Lower lobe of right lung (tissue), 2 donors: ENCODE data around the gene BLVRA. TPM values are rescaled to one million over a fixed set of nuclear protein-coding genes. Genes with fewer than 3 reads are reported as not detected.
"Not testable (repeated sequence)": the region's sequence is repeated elsewhere in the genome, so short reads cannot be mapped to it uniquely, and the experiment has no call there.

Experiments
- ATAC-seq, 2 donors: fragments of 200-7000 bp; cut with Tn5 transposase; one replicate each; pipeline ENCODE4 v1.9.1; 2020 to 2022; ENCODE audit warnings: mild to moderate bottlenecking in 2 of 2, moderate library complexity in 2 of 2
- DNase-seq: peaks from one replicate; pipeline ENCODE4 v3.0.0-alpha.2; 2020
- H3K27ac ChIP-seq: fragments of 200-600 bp; one replicate; pipeline ENCODE4 v1.8.0; 2022
- H3K27me3 ChIP-seq: fragments of 200-600 bp; one replicate; pipeline ENCODE4 v1.8.0; 2022; ENCODE audit warnings: low read depth
- H3K36me3 ChIP-seq: fragments of 200-600 bp; one replicate; pipeline ENCODE4 v1.8.0; 2022; ENCODE audit warnings: mild to moderate bottlenecking
- H3K4me1 ChIP-seq: fragments of 200-600 bp; one replicate; pipeline ENCODE4 v1.8.0; 2022
- H3K4me3 ChIP-seq: fragments of 200-600 bp; one replicate; pipeline ENCODE4 v1.8.0; 2022; ENCODE audit warnings: mild to moderate bottlenecking
- H3K9me3 ChIP-seq: fragments of 200-600 bp; one replicate; pipeline ENCODE4 v1.8.0; 2022
- intact Hi-C: fragments of 100-400 bp; cut with DNase I; formaldehyde crosslinking; loops from one replicate; pipeline ENCODE4 v1.11.0; 2022
- total RNA-seq: library from RNA; stranded (reverse); fragmentation: NEBNext Ultra II Directional; extraction: Animal tissue kit (Norgen Biotek cat#: 25700); gene quantifications from one replicate; pipeline ENCODE4 v1.2.1, GENCODE V29; 2021
- TF ChIP-seq, protein P1 (sequence below): fragments of 200-600 bp; IDR thresholded peaks from one replicate; pipeline ENCODE4 v1.8.0; 2022; ENCODE audit warnings: antibody characterized with exemption, mild to moderate bottlenecking
- donor health status: DM: no; HTN: yes; CAD: no; lungs with severe emphysema.

Gene BLVRA
- total RNA-seq, 1 donor from 2014 or later, result 106 TPM

DNA sequence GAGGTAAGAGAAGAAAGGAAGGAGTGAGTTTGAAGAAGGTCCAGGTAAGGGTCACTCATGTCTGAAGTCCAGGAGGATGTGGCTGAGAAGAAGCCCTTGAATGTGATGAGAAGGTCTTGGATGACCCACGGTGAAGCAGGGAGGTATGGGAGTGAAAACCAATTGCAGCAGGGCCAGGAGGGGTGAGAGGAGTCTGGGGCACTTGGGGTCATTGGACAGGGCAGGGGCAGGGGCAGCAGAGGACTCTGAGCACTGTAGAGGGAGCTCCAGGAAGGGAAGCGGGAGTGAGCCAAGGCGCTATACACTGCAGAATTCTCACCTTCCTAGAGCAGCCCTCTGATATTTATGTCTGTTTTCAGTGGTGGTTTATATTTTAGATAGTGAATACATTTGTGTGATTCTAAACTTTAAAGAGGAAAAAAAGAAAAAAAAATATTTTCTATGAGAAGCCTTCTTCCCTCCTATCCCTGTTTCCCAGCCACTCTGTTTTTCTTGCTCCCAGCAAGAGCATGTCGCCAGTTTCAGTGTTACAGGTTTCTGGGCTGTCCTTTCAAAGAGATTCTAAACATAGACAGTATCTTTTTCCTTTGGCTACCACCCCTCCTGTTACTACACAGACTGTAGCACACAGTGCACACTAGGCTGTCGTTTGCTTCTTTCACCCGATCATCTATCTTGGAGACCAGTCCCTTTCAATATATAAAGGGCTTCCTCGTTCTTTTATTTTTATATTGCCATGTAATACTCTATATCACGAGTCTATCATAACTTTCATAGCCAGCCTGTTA lies 24.5 kb downstream of the BLVRA start:
- ATAC-seq (peak in 1 of 2 donors; percentile 33), DNase-seq (no peak)
- Histone ChIP-seq H3K4me1 (peaks cover 10% of the 10 kb centered on the region), H3K4me3 (peak overlapping the region; percentile 12), H3K9me3 (no peaks in the 10 kb centered on the region), H3K36me3 (peaks cover 14% of the 10 kb centered on the region), H3K27me3 (no peaks in the 10 kb centered on the region), H3K27ac (no peak overlapping the region)
- intact Hi-C loops, result no loop called here
- TF ChIP-seq, protein P1, sequence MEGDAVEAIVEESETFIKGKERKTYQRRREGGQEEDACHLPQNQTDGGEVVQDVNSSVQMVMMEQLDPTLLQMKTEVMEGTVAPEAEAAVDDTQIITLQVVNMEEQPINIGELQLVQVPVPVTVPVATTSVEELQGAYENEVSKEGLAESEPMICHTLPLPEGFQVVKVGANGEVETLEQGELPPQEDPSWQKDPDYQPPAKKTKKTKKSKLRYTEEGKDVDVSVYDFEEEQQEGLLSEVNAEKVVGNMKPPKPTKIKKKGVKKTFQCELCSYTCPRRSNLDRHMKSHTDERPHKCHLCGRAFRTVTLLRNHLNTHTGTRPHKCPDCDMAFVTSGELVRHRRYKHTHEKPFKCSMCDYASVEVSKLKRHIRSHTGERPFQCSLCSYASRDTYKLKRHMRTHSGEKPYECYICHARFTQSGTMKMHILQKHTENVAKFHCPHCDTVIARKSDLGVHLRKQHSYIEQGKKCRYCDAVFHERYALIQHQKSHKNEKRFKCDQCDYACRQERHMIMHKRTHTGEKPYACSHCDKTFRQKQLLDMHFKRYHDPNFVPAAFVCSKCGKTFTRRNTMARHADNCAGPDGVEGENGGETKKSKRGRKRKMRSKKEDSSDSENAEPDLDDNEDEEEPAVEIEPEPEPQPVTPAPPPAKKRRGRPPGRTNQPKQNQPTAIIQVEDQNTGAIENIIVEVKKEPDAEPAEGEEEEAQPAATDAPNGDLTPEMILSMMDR, result no peak

DNA sequence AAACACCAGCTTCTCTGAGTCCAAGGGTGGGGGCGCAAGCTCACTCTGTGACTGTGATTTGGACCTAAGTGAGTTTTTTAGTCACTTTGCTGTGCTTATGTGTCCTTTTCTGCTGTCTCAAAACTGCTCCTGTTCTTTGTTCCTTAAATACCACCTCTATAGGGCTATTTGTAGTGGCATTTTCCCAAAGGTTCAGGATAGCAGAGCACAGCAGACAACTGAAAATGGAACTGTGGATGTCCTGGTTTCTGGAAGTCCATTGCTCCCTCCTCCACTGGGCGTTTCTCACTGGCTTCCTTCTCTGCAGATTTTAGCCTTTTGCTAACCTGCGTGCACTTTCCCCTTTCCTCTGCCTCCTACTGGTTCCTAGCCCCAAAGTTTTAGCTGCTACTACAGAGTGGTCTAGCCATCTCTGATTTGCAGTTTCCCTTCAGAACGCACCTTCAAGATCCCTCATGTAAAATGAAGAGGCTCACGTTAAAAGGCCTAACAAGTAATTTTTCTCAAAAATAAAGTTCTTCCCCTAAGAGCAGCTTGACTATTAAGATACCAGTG lies 25.6 kb downstream of the BLVRA start:
- TF ChIP-seq, protein P1, result no peak
- no peak for DNase-seq
- no peak overlapping the region for H3K27ac ChIP-seq
- H3K4me3 ChIP-seq, result no peak overlapping the region
- peaks cover 25% of the 10 kb centered on the region for H3K36me3 ChIP-seq
- intact Hi-C loops, result no loop called here
- H3K4me1 ChIP-seq, result peaks cover 4% of the 10 kb centered on the region
- ATAC-seq, result no peak
- H3K27me3 ChIP-seq, result no peaks in the 10 kb centered on the region
- no peaks in the 10 kb centered on the region for H3K9me3 ChIP-seq

DNA sequence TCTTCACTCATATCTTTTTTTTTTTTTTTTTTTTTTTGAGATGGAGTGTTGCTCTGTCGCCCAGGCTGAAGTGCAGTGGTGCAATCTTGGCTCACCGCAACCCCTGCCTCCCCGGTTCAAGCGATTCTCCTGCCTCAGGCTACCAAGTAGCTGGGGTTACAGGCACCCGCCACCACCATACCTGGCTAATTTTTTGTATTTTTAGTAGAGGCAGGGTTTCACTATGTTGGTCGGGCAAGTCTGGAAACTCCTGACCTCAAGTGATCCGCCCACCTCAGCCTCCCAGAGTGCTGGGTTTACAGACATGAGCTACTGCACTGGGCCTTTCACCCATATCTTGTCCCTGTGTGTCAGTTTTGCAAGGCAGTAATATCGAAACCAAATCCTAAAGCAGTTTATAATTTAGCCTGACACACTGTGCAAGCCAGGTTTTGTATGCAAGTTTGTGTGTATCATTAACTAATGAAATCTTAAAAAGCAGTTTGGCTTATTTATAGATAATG lies 26.2 kb downstream of the BLVRA start:
- H3K4me3 ChIP-seq, intact Hi-C loops, H3K9me3 ChIP-seq, H3K4me1 ChIP-seq, H3K27ac ChIP-seq, H3K27me3 ChIP-seq: not testable (repeated sequence)
- peaks cover 31% of the 10 kb centered on the region for H3K36me3 ChIP-seq
- DNase-seq (peak; percentile 73), ATAC-seq (peak; percentile 69)

DNA sequence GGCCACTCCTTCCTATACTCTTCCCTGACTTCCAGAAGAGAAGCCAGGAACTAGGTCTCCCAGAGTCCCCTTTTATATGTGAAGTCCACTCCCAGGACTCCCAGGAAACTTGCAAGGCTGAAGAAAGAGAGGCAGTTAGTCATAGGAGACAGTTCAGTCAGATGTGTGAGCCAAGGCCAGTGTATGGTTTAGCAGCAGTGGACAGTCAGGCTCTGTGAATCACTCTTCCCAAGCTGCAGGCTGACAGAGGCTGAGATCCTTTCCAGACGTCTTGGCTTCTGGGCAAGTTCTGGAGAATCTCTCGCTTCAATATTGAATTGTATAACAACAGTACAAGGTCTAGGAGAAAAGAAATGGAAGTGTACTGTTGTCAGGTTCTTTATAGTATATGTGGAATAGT lies 26.9 kb downstream of the BLVRA start:
- DNase-seq, result no peak
- no peaks in the 10 kb centered on the region for H3K4me1 ChIP-seq
- no peak overlapping the region for H3K27ac ChIP-seq

DNA sequence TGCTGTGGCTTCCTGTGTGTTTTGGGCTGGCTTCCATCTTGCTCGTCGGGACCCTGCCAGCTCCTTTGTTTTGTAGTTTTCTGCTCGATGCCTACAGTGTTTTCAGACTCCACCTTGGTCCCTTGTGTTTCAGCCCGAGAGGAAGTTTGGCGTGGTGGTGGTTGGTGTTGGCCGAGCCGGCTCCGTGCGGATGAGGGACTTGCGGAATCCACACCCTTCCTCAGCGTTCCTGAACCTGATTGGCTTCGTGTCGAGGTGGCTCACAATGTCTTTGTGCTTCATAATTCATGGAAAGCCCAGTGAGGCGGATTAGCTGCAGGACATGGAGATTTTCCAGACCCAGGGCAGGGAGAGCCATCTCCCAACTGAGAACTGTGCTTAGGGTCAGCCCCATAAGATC lies 29.3 kb downstream of the BLVRA start:
- Histone ChIP-seq H3K4me3 (no peak overlapping the region), H3K27ac (no peak overlapping the region), H3K9me3 (no peaks in the 10 kb centered on the region), H3K27me3 (no peaks in the 10 kb centered on the region), H3K36me3 (peaks cover 50% of the 10 kb centered on the region), H3K4me1 (peaks cover 6% of the 10 kb centered on the region)
- no peak for ATAC-seq
- TF ChIP-seq, protein P1, result no peak
- intact Hi-C loops, result no loop called here
- DNase-seq, result no peak

More for the DNA sequence above, 26.9 kb downstream of the BLVRA start:
- intact Hi-C loops, result no loop called here
- ATAC-seq, result peak; percentile 39 to 71
- TF ChIP-seq, protein P1, result no peak
- H3K4me3 ChIP-seq, result no peak overlapping the region
- H3K9me3 ChIP-seq, result no peaks in the 10 kb centered on the region
- H3K36me3 ChIP-seq, result peaks cover 31% of the 10 kb centered on the region
- no peaks in the 10 kb centered on the region for H3K27me3 ChIP-seq

DNA sequence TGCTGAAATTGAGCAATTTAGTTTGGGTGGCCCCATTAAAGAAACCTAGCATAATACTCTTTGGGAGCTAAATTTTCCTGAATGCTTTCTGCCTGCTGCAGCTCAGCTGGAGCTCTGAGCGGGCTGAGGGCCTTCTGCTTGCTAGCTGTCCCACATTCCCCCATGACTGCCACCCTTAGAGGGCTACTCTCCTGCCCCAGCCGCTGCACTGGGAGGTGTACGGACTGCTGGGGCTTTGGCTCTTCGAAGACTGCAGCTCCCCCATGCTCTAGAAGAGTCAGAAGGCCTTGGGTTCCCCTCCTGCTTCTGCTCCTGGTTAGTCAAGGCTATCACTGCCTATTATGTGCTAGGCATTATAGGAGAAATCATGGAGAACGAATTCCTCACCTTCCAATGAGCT lies 31.5 kb downstream of the BLVRA start:
- TF ChIP-seq, protein P1, result no peak
- no peak for DNase-seq

More for the DNA sequence above, 31.5 kb downstream of the BLVRA start:
- Histone ChIP-seq H3K36me3 (peaks cover 73% of the 10 kb centered on the region), H3K27ac (no peak overlapping the region), H3K9me3 (no peaks in the 10 kb centered on the region), H3K4me3 (no peak overlapping the region), H3K27me3 (no peaks in the 10 kb centered on the region), H3K4me1 (peaks cover 6% of the 10 kb centered on the region)
- no peak for ATAC-seq
- intact Hi-C loops, result no loop called here
